SK-N-SH treated with all-trans-retinoic acid at 6 μM for 48 hours (cell line): Measurements from ENCODE around the gene MARCHF9.

ENCODE experiments used
- ATAC-seq: fragments of 200-7000 bp; cut with Tn5 transposase; 3 replicates; pipeline ENCODE4 v1.9.1; 2020; ENCODE audit warnings: mild to moderate bottlenecking, moderate library complexity
- ARNTL ChIP-seq: fragments of 450-650 bp; formaldehyde crosslinking; IDR thresholded peaks from 2 replicates; pipeline ENCODE4 v1.5.0; 2020; ENCODE audit warnings: low read depth, mild to moderate bottlenecking, moderate library complexity, borderline replicate concordance
- BACH2 ChIP-seq: fragments of 250-450 bp; sonication (Bioruptor Pico); IDR thresholded peaks from 2 replicates; pipeline ENCODE4 v1.9.0; 2021; ENCODE audit warnings: mild to moderate bottlenecking, borderline replicate concordance
- ESRRG ChIP-seq: fragments of 250-450 bp; sonication (Bioruptor Pico); IDR thresholded peaks from 2 replicates; pipeline ENCODE4 v1.6.1; 2021; ENCODE audit warnings: mild to moderate bottlenecking
- GLIS3 ChIP-seq: fragments of 250-450 bp; sonication (Bioruptor Pico); IDR thresholded peaks from 2 replicates; pipeline ENCODE4 v1.5.0; 2020; ENCODE audit warnings: mild to moderate bottlenecking, moderate library complexity
- ISL1 ChIP-seq: fragments of 250-450 bp; sonication (Bioruptor Pico); IDR thresholded peaks from 2 replicates; pipeline ENCODE4 v2.1.2; 2022; ENCODE audit warnings: mild to moderate bottlenecking, moderate library complexity
- OSR1 ChIP-seq: fragments of 250-450 bp; sonication (Bioruptor Pico); IDR thresholded peaks from 2 replicates; pipeline ENCODE4 v1.8.0; 2022; ENCODE audit warnings: moderate library complexity, mild to moderate bottlenecking, inconsistent platforms
- RARB ChIP-seq: fragments of 250-450 bp; sonication (Bioruptor Pico); IDR thresholded peaks from 2 replicates; pipeline ENCODE4 v1.8.0; 2021; ENCODE audit warnings: mild to moderate bottlenecking, moderate library complexity
- SNAI2 ChIP-seq: fragments of 250-450 bp; sonication (Bioruptor Pico); IDR thresholded peaks from 2 replicates; pipeline ENCODE4 v1.5.0; 2020; ENCODE audit warnings: mild to moderate bottlenecking, moderate library complexity
- TOX ChIP-seq: fragments of 250-450 bp; sonication (Bioruptor Pico); IDR thresholded peaks from 2 replicates; pipeline ENCODE4 v1.8.0; 2021; ENCODE audit warnings: mild to moderate bottlenecking, moderate library complexity, borderline replicate concordance
- ZC3H10 ChIP-seq: fragments of 250-450 bp; sonication (Bioruptor Pico); IDR thresholded peaks from 2 replicates; pipeline ENCODE4 v1.5.1; 2021; ENCODE audit warnings: mild to moderate bottlenecking, moderate library complexity
- ZFP3 ChIP-seq: fragments of 250-450 bp; sonication (Bioruptor Pico); IDR thresholded peaks from 2 replicates; pipeline ENCODE4 v1.5.0; 2020; ENCODE audit warnings: mild to moderate bottlenecking, moderate library complexity
- ZFP30 ChIP-seq: fragments of 450-650 bp; formaldehyde crosslinking; IDR thresholded peaks from 2 replicates; pipeline ENCODE4 v1.5.0; 2022; ENCODE audit warnings: mild to moderate bottlenecking, moderate library complexity
- ZNF565 ChIP-seq: fragments of 450-650 bp; formaldehyde crosslinking; conservative IDR thresholded peaks from 2 replicates; pipeline ENCODE4 v1.5.0; 2020; ENCODE audit warnings: low read depth, mild to moderate bottlenecking, moderate library complexity
- ZNF70 ChIP-seq: fragments of 450-650 bp; formaldehyde crosslinking; IDR thresholded peaks from 2 replicates; pipeline ENCODE4 v1.5.0; 2020; ENCODE audit warnings: mild to moderate bottlenecking, moderate library complexity
- TF ChIP-seq, protein P1 (sequence below): fragments of 250-450 bp; sonication (Bioruptor Pico); IDR thresholded peaks from 2 replicates; pipeline ENCODE4 v1.8.0; 2020; ENCODE audit warnings: mild to moderate bottlenecking, moderate library complexity, borderline replicate concordance
- TF ChIP-seq, protein P2 (sequence below): fragments of 250-450 bp; sonication (Bioruptor Pico); IDR thresholded peaks from 2 replicates; pipeline ENCODE4 v1.5.0; 2020; ENCODE audit warnings: mild to moderate bottlenecking, moderate library complexity
- TF ChIP-seq, protein P3 (sequence below): fragments of 250-450 bp; sonication (Bioruptor Pico); IDR thresholded peaks from 2 replicates; pipeline ENCODE4 v1.5.1; 2021; ENCODE audit warnings: mild to moderate bottlenecking, moderate library complexity
- TF ChIP-seq, protein P4 (sequence below): fragments of 250-450 bp; sonication (Bioruptor Pico); IDR thresholded peaks from 2 replicates; pipeline ENCODE4 v1.5.1; 2020; ENCODE audit warnings: low read depth, mild to moderate bottlenecking, moderate library complexity

MARCHF9 gene

DNA sequence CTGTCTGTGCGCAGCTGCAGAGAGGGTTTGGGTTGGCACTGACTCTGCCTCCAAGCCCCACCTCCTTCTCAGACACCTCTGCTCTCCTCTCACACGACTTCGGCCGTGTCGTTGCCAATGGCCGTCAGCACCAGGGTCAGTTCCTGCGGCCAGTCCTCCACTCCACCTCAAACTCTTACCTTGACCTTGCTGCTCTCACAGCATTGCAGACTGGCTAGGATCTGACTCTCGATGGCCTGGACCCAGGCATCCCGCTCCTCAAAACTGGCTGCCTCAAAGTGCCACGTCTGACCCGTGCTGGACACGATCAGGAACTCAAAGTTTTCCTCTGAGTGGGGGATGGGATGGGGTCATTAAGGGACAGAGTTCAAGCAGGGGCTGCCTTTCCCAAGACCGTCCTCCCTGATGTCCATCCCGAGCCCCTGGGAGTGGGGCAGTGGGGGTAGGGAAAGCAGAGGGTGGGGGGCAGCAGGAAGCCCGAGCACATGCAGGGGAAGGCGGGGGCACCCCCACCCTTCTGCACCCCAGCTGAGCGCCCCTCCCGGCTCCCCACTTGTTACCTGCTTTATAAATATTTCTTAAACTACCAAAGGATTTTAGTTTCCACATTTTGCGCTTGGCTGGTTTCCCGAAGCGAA, 27.0 kb upstream of the MARCHF9 start:
- no peak for ATAC-seq
- TF ChIP-seq ZNF565 (no peak), GLIS3 (CRISPR knock-in tag) (no peak), OSR1 (CRISPR knock-in tag) (no peak), ZFP3 (CRISPR knock-in tag) (no peak), ZC3H10 (CRISPR knock-in tag) (no peak), ZNF70 (CRISPR knock-in tag) (no peak), ESRRG (no peak), BACH2 (no peak)

DNA sequence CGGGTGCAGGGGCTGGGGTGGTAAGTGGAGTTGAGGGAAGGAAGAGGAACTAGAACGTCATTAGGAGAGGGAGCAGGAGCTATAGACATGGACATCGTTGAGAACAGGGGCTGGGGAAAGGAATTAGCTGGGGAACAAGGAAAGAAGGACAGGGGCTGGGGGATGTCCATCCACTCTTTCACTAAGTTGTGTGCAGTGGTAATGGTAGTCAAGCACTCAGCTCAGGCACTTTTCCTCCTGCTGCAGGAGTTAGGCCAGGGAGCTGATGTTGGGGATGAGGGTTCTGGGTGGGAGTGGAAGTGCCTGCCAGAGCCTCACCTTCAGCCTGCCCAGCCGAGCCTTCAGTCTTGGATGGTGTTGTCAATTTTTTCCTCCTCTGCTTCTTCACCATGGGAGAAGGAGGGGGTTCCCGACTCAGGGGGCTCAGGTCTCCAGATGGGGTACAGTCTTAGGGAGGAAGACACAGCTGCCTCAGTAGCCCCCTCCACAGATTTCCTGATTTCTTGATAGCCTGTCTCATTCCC, 25.5 kb upstream of the MARCHF9 start:
- ATAC-seq = no peak
- no peak for TF ChIP-seq SNAI2 (CRISPR knock-in tag)
- TF ChIP-seq, protein P1, sequence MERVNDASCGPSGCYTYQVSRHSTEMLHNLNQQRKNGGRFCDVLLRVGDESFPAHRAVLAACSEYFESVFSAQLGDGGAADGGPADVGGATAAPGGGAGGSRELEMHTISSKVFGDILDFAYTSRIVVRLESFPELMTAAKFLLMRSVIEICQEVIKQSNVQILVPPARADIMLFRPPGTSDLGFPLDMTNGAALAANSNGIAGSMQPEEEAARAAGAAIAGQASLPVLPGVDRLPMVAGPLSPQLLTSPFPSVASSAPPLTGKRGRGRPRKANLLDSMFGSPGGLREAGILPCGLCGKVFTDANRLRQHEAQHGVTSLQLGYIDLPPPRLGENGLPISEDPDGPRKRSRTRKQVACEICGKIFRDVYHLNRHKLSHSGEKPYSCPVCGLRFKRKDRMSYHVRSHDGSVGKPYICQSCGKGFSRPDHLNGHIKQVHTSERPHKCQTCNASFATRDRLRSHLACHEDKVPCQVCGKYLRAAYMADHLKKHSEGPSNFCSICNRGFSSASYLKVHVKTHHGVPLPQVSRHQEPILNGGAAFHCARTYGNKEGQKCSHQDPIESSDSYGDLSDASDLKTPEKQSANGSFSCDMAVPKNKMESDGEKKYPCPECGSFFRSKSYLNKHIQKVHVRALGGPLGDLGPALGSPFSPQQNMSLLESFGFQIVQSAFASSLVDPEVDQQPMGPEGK = no peak
- no peak for TF ChIP-seq ARNTL (CRISPR knock-in tag)
- TF ChIP-seq GLIS3 (CRISPR knock-in tag) = no peak
- TF ChIP-seq, all 23 proteins: peak for 0

DNA sequence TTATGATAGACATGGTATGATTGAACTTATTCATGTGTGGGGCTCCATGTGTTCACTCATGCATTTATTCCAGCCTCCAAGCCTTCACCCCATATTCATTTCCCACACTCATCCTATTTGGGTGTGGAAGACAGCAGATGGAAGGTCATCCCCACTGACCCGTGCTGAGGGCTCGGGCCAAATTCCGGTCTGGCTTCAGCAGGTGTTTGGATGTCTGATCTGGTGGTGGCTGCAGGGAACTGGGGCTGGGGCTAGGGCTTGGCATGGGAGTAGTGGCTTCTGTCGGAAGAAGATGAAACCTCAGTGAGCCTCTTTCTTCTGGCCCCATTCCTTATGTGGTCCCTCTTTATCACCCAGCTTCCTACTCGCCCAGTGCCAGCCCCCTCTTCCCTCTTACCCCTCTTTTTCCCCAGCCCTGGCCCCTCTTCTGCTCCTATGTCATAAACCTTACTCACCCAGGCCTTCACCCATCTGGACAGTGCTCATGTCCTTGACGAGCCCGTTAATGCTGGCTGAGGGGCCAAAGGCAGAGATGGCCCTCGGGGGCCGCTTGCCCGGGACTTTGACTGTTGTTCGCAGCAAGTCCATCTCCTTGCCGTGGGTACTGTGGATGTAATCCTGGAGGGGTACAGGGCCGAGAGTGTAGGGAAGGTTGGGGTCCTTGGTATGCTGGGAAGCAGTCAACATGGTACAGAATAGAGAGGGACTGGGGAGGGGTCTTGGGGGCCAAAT, 24.4 kb upstream of the MARCHF9 start:
- ATAC-seq = no peak
- no peak for TF ChIP-seq ZFP30
- TF ChIP-seq OSR1 (CRISPR knock-in tag) = no peak
- TF ChIP-seq, protein P2, sequence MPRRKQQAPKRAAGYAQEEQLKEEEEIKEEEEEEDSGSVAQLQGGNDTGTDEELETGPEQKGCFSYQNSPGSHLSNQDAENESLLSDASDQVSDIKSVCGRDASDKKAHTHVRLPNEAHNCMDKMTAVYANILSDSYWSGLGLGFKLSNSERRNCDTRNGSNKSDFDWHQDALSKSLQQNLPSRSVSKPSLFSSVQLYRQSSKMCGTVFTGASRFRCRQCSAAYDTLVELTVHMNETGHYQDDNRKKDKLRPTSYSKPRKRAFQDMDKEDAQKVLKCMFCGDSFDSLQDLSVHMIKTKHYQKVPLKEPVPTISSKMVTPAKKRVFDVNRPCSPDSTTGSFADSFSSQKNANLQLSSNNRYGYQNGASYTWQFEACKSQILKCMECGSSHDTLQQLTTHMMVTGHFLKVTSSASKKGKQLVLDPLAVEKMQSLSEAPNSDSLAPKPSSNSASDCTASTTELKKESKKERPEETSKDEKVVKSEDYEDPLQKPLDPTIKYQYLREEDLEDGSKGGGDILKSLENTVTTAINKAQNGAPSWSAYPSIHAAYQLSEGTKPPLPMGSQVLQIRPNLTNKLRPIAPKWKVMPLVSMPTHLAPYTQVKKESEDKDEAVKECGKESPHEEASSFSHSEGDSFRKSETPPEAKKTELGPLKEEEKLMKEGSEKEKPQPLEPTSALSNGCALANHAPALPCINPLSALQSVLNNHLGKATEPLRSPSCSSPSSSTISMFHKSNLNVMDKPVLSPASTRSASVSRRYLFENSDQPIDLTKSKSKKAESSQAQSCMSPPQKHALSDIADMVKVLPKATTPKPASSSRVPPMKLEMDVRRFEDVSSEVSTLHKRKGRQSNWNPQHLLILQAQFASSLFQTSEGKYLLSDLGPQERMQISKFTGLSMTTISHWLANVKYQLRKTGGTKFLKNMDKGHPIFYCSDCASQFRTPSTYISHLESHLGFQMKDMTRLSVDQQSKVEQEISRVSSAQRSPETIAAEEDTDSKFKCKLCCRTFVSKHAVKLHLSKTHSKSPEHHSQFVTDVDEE (CRISPR knock-in tag) = no peak
- no peak for TF ChIP-seq ZC3H10 (CRISPR knock-in tag)
- no peak for TF ChIP-seq ISL1 (CRISPR knock-in tag)
- TF ChIP-seq, protein P3, sequence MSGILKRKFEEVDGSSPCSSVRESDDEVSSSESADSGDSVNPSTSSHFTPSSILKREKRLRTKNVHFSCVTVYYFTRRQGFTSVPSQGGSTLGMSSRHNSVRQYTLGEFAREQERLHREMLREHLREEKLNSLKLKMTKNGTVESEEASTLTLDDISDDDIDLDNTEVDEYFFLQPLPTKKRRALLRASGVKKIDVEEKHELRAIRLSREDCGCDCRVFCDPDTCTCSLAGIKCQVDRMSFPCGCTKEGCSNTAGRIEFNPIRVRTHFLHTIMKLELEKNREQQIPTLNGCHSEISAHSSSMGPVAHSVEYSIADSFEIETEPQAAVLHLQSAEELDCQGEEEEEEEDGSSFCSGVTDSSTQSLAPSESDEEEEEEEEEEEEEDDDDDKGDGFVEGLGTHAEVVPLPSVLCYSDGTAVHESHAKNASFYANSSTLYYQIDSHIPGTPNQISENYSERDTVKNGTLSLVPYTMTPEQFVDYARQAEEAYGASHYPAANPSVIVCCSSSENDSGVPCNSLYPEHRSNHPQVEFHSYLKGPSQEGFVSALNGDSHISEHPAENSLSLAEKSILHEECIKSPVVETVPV = no peak
- no peak for TF ChIP-seq RARB (CRISPR knock-in tag)
- TF ChIP-seq, protein P4, sequence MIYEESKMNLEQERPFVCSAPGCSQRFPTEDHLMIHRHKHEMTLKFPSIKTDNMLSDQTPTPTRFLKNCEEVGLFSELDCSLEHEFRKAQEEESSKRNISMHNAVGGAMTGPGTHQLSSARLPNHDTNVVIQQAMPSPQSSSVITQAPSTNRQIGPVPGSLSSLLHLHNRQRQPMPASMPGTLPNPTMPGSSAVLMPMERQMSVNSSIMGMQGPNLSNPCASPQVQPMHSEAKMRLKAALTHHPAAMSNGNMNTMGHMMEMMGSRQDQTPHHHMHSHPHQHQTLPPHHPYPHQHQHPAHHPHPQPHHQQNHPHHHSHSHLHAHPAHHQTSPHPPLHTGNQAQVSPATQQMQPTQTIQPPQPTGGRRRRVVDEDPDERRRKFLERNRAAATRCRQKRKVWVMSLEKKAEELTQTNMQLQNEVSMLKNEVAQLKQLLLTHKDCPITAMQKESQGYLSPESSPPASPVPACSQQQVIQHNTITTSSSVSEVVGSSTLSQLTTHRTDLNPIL (CRISPR knock-in tag) = no peak

DNA sequence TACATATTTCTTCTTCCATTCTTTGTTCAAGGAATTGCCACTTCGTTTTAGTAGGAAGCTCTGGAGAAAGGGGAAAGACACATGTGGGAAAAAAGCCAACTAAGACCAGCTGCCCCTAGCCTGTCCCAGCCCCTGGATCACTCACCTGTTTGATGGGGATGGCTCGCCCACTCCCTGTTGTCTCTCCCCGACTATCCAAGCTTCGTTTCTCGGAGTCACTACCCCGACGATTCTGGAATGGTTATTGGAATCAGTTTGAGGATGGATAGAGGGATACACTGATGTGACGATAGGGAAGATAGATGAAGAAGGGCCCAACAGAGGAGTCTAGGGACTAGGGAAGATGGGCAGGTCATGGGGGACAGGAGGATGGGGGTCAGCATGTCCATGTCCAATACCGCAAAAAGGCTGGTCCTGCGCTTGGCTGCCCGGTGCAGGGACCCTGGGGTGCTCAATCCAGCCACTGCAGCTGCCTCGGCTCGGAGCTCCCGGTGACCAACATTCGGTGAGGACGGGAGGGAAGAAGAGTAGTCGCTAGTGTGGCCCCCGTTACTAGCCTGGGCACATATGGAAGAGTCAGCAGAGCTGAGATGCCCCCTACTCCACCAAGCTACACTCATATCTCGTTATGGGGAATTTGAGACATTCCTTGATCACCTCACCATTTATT, 23.4 kb upstream of the MARCHF9 start:
- no peak for ATAC-seq
- no peak for TF ChIP-seq ZC3H10 (CRISPR knock-in tag)
- TF ChIP-seq, protein P2 (CRISPR knock-in tag) = no peak
- TF ChIP-seq TOX (CRISPR knock-in tag) = no peak
- no peak for TF ChIP-seq ISL1 (CRISPR knock-in tag)
